PC-3 (cell line): ENCODE results near the gene DRC1.

Experiments
- EZH2 ChIP-seq: fragments of 300-600 bp; sonication (generic); IDR thresholded peaks from one replicate; pipeline ENCODE4 v1.6.1; 2017; ENCODE audit warnings: antibody characterized with exemption, mild to moderate bottlenecking, low read length; ENCODE audit not compliant: unreplicated experiment
- TF ChIP-seq, protein P1 (sequence below): fragments of 300-600 bp; sonication (generic); conservative IDR thresholded peaks from 2 replicates; pipeline ENCODE4 v1.5.1; 2017; ENCODE audit warnings: antibody characterized with exemption, low read depth, mild to moderate bottlenecking, low read length

DNA sequence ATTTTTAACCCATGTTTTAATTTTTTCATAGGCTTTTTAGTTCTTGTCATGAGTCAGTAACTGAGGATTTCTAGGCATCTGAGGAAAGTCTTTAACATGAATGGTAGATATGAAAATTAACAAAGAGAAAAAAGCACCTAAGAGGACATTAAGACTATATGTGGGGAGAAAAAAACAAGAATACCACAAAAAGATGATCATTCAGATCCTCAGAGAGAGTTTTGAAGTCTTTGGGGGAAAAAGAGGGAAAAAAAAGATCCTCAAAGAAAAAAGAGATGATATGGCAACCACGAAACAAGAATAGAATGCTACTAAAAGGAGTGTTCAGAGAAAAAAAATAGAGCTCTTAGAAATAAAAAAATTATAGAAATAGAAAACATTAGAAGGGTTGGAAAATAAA lies 8.1 kb downstream of the DRC1 start:
- TF ChIP-seq, protein P1, sequence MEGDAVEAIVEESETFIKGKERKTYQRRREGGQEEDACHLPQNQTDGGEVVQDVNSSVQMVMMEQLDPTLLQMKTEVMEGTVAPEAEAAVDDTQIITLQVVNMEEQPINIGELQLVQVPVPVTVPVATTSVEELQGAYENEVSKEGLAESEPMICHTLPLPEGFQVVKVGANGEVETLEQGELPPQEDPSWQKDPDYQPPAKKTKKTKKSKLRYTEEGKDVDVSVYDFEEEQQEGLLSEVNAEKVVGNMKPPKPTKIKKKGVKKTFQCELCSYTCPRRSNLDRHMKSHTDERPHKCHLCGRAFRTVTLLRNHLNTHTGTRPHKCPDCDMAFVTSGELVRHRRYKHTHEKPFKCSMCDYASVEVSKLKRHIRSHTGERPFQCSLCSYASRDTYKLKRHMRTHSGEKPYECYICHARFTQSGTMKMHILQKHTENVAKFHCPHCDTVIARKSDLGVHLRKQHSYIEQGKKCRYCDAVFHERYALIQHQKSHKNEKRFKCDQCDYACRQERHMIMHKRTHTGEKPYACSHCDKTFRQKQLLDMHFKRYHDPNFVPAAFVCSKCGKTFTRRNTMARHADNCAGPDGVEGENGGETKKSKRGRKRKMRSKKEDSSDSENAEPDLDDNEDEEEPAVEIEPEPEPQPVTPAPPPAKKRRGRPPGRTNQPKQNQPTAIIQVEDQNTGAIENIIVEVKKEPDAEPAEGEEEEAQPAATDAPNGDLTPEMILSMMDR, result no peak
- TF ChIP-seq EZH2, result no peak
